Endothelial cell of umbilical vein (primary cell): Measurements from ENCODE around the gene TRIM17. TPM values are rescaled to one million over a fixed set of nuclear protein-coding genes. Genes with fewer than 3 reads are reported as not detected.

ENCODE experiments used
- BruUV-seq: library from RNA; stranded (reverse); fragments of 400-500 nt; replicated peaks from 2 replicates; lab custom pipeline; 2021; lab: Mats Ljungman, UMichigan
- CTCF ChIA-PET: fragments of 300-600, 350-600 bp; sonication (Branson Sonifier 250); formaldehyde crosslinking; loops from one replicate; lab custom pipeline; 2021; ENCODE audit warnings: antibody characterized with exemption, inconsistent platforms; lab: Charles Lee
- POLR2A ChIA-PET: fragments of 300-600, 350-600 bp; sonication (Branson Sonifier 250); formaldehyde crosslinking; loops from one replicate; lab custom pipeline; 2021; ENCODE audit warnings: antibody characterized with exemption, inconsistent platforms; lab: Charles Lee
- DNase-seq: peaks from one replicate; pipeline ENCODE4 v3.0.0-alpha.2; 2011; ENCODE audit warnings: low read depth, low spot score
- FAIRE-seq: peaks from 2 replicates; lab custom pipeline; 2011; peaks lifted over from hg19 to GRCh38; lab: Jason Lieb, UNC
- H2AFZ ChIP-seq: 2 replicates; pipeline ENCODE4 v1.6.0; 2012; ENCODE audit warnings: low read depth, low read length, control low read depth, inconsistent platforms
- H3K27ac ChIP-seq: 2 replicates; pipeline ENCODE4 v1.5.1; 2011; ENCODE audit warnings: low read depth, mild to moderate bottlenecking, control low read depth, low read length, moderate library complexity; ENCODE audit not compliant: insufficient read depth
- H3K27me3 ChIP-seq, 2 experiments: 2 replicates each; pipeline versions ENCODE4 v1.6.0 to v1.6.1; 2011; ENCODE audit warnings: low read length in 2 of 2, mixed read lengths in 1 of 2; ENCODE audit not compliant: control insufficient read depth in 2 of 2, insufficient read depth in 2 of 2
- H3K36me3 ChIP-seq, 2 experiments: 2 replicates in 1 of 2; 3 replicates in 1 of 2; pipeline ENCODE4 v1.5.1; 2011; ENCODE audit warnings: low read length in 2 of 2, mild to moderate bottlenecking in 1 of 2, moderate library complexity in 1 of 2; ENCODE audit not compliant: control insufficient read depth in 2 of 2, insufficient read depth in 2 of 2; ENCODE audit errors: extremely low read depth in 1 of 2
- H3K4me1 ChIP-seq: 3 replicates; pipeline ENCODE4 v1.5.1; 2011; ENCODE audit warnings: mild to moderate bottlenecking, low read length; ENCODE audit not compliant: control insufficient read depth, insufficient read depth; ENCODE audit errors: extremely low read depth
- H3K4me2 ChIP-seq: 2 replicates; pipeline ENCODE4 v1.6.1; 2011; ENCODE audit warnings: low read length, control low read depth, mixed read lengths; ENCODE audit not compliant: insufficient read depth
- H3K4me3 ChIP-seq, 3 experiments: fragments of 200-600 bp in 1 of 3; sonication (generic), shearing (Covaris generic) in 1 of 3; replicated peaks in 1 of 3; 2 replicates each; pipeline ENCODE4 v1.5.1; 2011 to 2016; ENCODE audit warnings: control low read depth in 3 of 3, low read length in 3 of 3, mild to moderate bottlenecking in 2 of 3, inconsistent platforms in 1 of 3, low read depth in 1 of 3, moderate library complexity in 1 of 3; ENCODE audit not compliant: insufficient read depth in 1 of 3
- H3K79me2 ChIP-seq: 2 replicates; pipeline ENCODE4 v1.6.0; 2012; ENCODE audit warnings: low read length, inconsistent platforms; ENCODE audit not compliant: control insufficient read depth, insufficient read depth
- H3K9ac ChIP-seq: replicated peaks from 2 replicates; pipeline ENCODE3; 2011; ENCODE audit warnings: low read length, control low read depth; ENCODE audit not compliant: insufficient read depth; ENCODE audit errors: extremely low read depth
- H3K9me1 ChIP-seq: replicated peaks from 3 replicates; pipeline ENCODE4 v1.6.0; 2011; ENCODE audit warnings: mild to moderate bottlenecking, low read length; ENCODE audit not compliant: control insufficient read depth, insufficient read depth; ENCODE audit errors: extremely low read depth
- H3K9me3 ChIP-seq: replicated peaks from 2 replicates; pipeline ENCODE4 v1.5.1; 2012; ENCODE audit warnings: low read length, inconsistent platforms; ENCODE audit not compliant: control insufficient read depth, insufficient read depth
- H4K20me1 ChIP-seq: replicated peaks from 2 replicates; pipeline ENCODE3; 2011; ENCODE audit warnings: mild to moderate bottlenecking, low read length; ENCODE audit not compliant: control insufficient read depth, insufficient read depth; ENCODE audit errors: extremely low read depth
- EZH2 ChIP-seq: IDR thresholded peaks from 2 replicates; pipeline ENCODE4 v1.6.1; 2012; ENCODE audit warnings: borderline replicate concordance, low read depth, mild to moderate bottlenecking, moderate library complexity, low read length, inconsistent platforms; ENCODE audit not compliant: severe bottlenecking
- FOS ChIP-seq: IDR thresholded peaks from 2 replicates; pipeline ENCODE4 v1.6.1; 2011; ENCODE audit warnings: mild to moderate bottlenecking, low read length, moderate library complexity, borderline replicate concordance; ENCODE audit not compliant: insufficient read depth
- GATA2 ChIP-seq: IDR thresholded peaks from 2 replicates; pipeline ENCODE4 v1.7.0; 2011; ENCODE audit warnings: low read depth, mild to moderate bottlenecking, moderate library complexity, mixed read lengths, low read length; ENCODE audit not compliant: insufficient read length, insufficient read depth
- JUN ChIP-seq: IDR thresholded peaks from 2 replicates; pipeline ENCODE4 v1.6.1; 2011; ENCODE audit warnings: borderline replicate concordance, low read depth; ENCODE audit not compliant: insufficient read length, insufficient read depth
- MAX ChIP-seq: IDR thresholded peaks from 2 replicates; pipeline ENCODE4 v1.6.1; 2011; ENCODE audit not compliant: insufficient read depth, insufficient read length
- MYC ChIP-seq: IDR thresholded peaks from one replicate; pipeline ENCODE4 v1.6.1; 2011; ENCODE audit warnings: mild to moderate bottlenecking, low read depth, low read length
- POLR2A ChIP-seq: IDR thresholded peaks from 2 replicates; pipeline ENCODE4 v1.6.1; 2012; ENCODE audit warnings: low read depth, mild to moderate bottlenecking, control low read depth, low read length
- POLR2AphosphoS5 ChIP-seq: IDR thresholded peaks from 2 replicates; pipeline ENCODE4 v1.6.1; 2012; ENCODE audit warnings: low read depth, mild to moderate bottlenecking, control low read depth, low read length, moderate library complexity; ENCODE audit not compliant: insufficient read depth
- dilution Hi-C: fragments of 300-500 bp; cut with MboI; formaldehyde crosslinking; loops from one replicate; pipeline ENCODE4 v1.15.0; 2019; ENCODE audit warnings: low sequenced_read_pairs; ENCODE audit not compliant: extremely low pct_ligation_motif_present
- intact Hi-C: fragments of 100-400 bp; cut with micrococcal nuclease; formaldehyde crosslinking; loops from one replicate; pipeline ENCODE4 v1.10.0; 2022
- polyA plus RNA-seq, 4 experiments: library from polyadenylated mRNA; depleted of rRNA in 3 of 4; stranded (reverse) in 3 of 4; unstranded in 1 of 4; fragments of >200 nt; gene quantifications; 2 replicates each; pipeline versions ENCODE4 v1.2.1 to v1.2.3, GENCODE V29; 2011 to 2012; ENCODE audit warnings: missing spikeins in 1 of 4
- total RNA-seq: library from RNA; stranded (reverse); gene quantifications from 2 replicates; pipeline ENCODE4 v1.2.3, GENCODE V29; 2021
- TF ChIP-seq, protein P1 (sequence below), 2 donors: IDR thresholded peaks; 1 replicate in 1 of 2; 2 replicates in 1 of 2; pipeline ENCODE4 v1.5.1; 2011; ENCODE audit warnings: low read length in 2 of 2, mild to moderate bottlenecking in 2 of 2, moderate library complexity in 2 of 2, control low read depth in 1 of 2, inconsistent platforms in 1 of 2, low read depth in 1 of 2; ENCODE audit not compliant: insufficient read depth in 1 of 2; ENCODE audit errors: extremely low read depth in 1 of 2

The TRIM17 gene
- total and polyA plus RNA-seq, 2 donors (not counting 3 experiments of a cell fraction or from before 2014, with no cell fraction given): not detected

GRCh38 chr1:228368801-228369607 is 47.7 kb downstream of the TRIM17 start:
- intact Hi-C loops: no loop called here
- Histone ChIP-seq H3K9ac (no peak overlapping the region), H3K36me3 (no peaks in the 10 kb centered on the region), H3K9me3 (no peaks in the 10 kb centered on the region), H3K4me1 (no peaks in the 10 kb centered on the region), H3K27me3 (no peaks in the 10 kb centered on the region), H3K27ac (no peak overlapping the region), H3K4me2 (no peak overlapping the region), H3K9me1 (no peaks in the 10 kb centered on the region), H2AFZ (no peak overlapping the region), H3K4me3 (no peak overlapping the region), H4K20me1 (no peaks in the 10 kb centered on the region), H3K79me2 (no peaks in the 10 kb centered on the region)
- TF ChIP-seq MAX (no peak), POLR2A (no peak), GATA2 (no peak), EZH2 (no peak), MYC (no peak), JUN (no peak), POLR2AphosphoS5 (no peak), FOS (no peak)
- TF ChIP-seq, protein P1, sequence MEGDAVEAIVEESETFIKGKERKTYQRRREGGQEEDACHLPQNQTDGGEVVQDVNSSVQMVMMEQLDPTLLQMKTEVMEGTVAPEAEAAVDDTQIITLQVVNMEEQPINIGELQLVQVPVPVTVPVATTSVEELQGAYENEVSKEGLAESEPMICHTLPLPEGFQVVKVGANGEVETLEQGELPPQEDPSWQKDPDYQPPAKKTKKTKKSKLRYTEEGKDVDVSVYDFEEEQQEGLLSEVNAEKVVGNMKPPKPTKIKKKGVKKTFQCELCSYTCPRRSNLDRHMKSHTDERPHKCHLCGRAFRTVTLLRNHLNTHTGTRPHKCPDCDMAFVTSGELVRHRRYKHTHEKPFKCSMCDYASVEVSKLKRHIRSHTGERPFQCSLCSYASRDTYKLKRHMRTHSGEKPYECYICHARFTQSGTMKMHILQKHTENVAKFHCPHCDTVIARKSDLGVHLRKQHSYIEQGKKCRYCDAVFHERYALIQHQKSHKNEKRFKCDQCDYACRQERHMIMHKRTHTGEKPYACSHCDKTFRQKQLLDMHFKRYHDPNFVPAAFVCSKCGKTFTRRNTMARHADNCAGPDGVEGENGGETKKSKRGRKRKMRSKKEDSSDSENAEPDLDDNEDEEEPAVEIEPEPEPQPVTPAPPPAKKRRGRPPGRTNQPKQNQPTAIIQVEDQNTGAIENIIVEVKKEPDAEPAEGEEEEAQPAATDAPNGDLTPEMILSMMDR (IDR thresholded peaks at IDR 0.05; ENCODE audit: extremely low read depth in 1 of 2, insufficient read depth in 1 of 2, low read depth in 1 of 2, low read length in 2 of 2): no peak
- no peak for FAIRE-seq
- dilution Hi-C loops: no loop called here
- CTCF ChIA-PET: no interaction called here
- BruUV-seq: no TSS peak
- POLR2A ChIA-PET: no interaction called here
- DNase-seq: no peak
